ENCODE data around the gene PTH2. TPM values are rescaled to one million over a fixed set of nuclear protein-coding genes. Genes with fewer than 3 reads are reported as not detected.

Gene PTH2
- total and polyA plus RNA-seq, 10 of the 15 experiments (the other 5 are each of a cell fraction or from before 2014, with no cell fraction given) = not detected

DNA sequence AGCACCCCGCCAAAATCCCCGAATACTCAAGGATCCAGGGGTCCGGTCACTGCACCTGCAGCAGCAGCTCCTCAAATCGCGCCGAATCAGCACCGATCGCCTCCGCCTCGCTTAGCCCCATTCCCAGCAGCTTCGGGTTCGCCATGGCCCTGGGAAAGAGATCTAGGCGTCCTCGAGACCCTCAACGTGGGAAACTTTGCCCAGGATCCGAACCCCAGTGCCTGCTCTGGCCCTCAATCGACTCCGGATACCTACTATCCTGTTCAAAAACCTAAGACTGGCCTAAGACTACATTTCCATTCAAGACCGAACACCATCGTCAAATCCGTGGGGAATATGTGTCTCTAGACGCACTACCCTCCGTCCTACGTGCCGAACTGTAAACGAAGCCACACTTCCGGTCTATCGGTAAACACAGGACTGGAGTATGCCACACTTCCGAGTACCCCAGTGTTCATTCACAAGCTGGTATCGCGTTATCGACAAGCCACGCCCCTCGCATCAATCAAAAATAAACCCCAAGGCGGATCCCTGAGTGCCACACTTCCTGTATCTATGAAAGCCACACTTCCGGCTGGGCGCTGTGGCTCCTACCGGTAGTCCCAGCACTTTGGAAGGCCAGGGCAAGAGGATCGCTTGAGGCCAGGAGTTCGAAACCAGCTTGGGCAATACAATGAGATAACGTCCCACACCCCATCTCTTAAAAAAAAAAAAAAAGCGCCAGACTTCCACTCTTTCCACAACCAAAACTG lies 28.4 kb upstream of the PTH2 start, which contains the start of gene PIH1D1 (continued):
- TF ChIP-seq POLR2AphosphoS5 (IDR thresholded peaks at IDR 0.05; ENCODE audit: low read length) (peak; percentile 83), KLF5 (IDR thresholded peaks at IDR 0.05; ENCODE audit: partially characterized antibody) (no peak), CHD2 (IDR thresholded peaks at IDR 0.05; ENCODE audit: borderline replicate concordance, low read depth, low read length) (peak; percentile 99), NR2C2 (IDR thresholded peaks at IDR 0.05; ENCODE audit: borderline replicate concordance, control insufficient read depth, insufficient read length, low read depth) (no peak), ATF7 (IDR thresholded peaks at IDR 0.05; ENCODE audit: low read depth) (peak; percentile 49; the same call in 1 of the 2 replicates), BHLHE40 (IDR thresholded peaks at IDR 0.05; ENCODE audit: borderline replicate concordance in 1 of 2, low read depth in 2 of 2, low read length in 1 of 2) (peak in 1 of 2 experiments; percentile 41; a peak in 2 of 4 replicates), MTA3 (IDR thresholded peaks at IDR 0.05; ENCODE audit: borderline replicate concordance, low read length) (no peak)
- TF ChIP-seq, protein P1, sequence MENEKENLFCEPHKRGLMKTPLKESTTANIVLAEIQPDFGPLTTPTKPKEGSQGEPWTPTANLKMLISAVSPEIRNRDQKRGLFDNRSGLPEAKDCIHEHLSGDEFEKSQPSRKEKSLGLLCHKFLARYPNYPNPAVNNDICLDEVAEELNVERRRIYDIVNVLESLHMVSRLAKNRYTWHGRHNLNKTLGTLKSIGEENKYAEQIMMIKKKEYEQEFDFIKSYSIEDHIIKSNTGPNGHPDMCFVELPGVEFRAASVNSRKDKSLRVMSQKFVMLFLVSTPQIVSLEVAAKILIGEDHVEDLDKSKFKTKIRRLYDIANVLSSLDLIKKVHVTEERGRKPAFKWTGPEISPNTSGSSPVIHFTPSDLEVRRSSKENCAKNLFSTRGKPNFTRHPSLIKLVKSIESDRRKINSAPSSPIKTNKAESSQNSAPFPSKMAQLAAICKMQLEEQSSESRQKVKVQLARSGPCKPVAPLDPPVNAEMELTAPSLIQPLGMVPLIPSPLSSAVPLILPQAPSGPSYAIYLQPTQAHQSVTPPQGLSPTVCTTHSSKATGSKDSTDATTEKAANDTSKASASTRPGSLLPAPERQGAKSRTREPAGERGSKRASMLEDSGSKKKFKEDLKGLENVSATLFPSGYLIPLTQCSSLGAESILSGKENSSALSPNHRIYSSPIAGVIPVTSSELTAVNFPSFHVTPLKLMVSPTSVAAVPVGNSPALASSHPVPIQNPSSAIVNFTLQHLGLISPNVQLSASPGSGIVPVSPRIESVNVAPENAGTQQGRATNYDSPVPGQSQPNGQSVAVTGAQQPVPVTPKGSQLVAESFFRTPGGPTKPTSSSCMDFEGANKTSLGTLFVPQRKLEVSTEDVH (IDR thresholded peaks at IDR 0.05; ENCODE audit: low read depth, partially characterized antibody) = peak; percentile 54
- TF ChIP-seq, protein P2, sequence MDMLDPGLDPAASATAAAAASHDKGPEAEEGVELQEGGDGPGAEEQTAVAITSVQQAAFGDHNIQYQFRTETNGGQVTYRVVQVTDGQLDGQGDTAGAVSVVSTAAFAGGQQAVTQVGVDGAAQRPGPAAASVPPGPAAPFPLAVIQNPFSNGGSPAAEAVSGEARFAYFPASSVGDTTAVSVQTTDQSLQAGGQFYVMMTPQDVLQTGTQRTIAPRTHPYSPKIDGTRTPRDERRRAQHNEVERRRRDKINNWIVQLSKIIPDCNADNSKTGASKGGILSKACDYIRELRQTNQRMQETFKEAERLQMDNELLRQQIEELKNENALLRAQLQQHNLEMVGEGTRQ (IDR thresholded peaks at IDR 0.05; ENCODE audit: borderline replicate concordance, low read depth, low read length) = no peak
- TF ChIP-seq, protein P3, sequence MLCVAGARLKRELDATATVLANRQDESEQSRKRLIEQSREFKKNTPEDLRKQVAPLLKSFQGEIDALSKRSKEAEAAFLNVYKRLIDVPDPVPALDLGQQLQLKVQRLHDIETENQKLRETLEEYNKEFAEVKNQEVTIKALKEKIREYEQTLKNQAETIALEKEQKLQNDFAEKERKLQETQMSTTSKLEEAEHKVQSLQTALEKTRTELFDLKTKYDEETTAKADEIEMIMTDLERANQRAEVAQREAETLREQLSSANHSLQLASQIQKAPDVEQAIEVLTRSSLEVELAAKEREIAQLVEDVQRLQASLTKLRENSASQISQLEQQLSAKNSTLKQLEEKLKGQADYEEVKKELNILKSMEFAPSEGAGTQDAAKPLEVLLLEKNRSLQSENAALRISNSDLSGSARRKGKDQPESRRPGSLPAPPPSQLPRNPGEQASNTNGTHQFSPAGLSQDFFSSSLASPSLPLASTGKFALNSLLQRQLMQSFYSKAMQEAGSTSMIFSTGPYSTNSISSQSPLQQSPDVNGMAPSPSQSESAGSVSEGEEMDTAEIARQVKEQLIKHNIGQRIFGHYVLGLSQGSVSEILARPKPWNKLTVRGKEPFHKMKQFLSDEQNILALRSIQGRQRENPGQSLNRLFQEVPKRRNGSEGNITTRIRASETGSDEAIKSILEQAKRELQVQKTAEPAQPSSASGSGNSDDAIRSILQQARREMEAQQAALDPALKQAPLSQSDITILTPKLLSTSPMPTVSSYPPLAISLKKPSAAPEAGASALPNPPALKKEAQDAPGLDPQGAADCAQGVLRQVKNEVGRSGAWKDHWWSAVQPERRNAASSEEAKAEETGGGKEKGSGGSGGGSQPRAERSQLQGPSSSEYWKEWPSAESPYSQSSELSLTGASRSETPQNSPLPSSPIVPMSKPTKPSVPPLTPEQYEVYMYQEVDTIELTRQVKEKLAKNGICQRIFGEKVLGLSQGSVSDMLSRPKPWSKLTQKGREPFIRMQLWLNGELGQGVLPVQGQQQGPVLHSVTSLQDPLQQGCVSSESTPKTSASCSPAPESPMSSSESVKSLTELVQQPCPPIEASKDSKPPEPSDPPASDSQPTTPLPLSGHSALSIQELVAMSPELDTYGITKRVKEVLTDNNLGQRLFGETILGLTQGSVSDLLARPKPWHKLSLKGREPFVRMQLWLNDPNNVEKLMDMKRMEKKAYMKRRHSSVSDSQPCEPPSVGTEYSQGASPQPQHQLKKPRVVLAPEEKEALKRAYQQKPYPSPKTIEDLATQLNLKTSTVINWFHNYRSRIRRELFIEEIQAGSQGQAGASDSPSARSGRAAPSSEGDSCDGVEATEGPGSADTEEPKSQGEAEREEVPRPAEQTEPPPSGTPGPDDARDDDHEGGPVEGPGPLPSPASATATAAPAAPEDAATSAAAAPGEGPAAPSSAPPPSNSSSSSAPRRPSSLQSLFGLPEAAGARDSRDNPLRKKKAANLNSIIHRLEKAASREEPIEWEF (IDR thresholded peaks at IDR 0.05; ENCODE audit: insufficient replicate concordance, low read depth, low read length) = peak; percentile 41
- TF ChIP-seq, protein P4, sequence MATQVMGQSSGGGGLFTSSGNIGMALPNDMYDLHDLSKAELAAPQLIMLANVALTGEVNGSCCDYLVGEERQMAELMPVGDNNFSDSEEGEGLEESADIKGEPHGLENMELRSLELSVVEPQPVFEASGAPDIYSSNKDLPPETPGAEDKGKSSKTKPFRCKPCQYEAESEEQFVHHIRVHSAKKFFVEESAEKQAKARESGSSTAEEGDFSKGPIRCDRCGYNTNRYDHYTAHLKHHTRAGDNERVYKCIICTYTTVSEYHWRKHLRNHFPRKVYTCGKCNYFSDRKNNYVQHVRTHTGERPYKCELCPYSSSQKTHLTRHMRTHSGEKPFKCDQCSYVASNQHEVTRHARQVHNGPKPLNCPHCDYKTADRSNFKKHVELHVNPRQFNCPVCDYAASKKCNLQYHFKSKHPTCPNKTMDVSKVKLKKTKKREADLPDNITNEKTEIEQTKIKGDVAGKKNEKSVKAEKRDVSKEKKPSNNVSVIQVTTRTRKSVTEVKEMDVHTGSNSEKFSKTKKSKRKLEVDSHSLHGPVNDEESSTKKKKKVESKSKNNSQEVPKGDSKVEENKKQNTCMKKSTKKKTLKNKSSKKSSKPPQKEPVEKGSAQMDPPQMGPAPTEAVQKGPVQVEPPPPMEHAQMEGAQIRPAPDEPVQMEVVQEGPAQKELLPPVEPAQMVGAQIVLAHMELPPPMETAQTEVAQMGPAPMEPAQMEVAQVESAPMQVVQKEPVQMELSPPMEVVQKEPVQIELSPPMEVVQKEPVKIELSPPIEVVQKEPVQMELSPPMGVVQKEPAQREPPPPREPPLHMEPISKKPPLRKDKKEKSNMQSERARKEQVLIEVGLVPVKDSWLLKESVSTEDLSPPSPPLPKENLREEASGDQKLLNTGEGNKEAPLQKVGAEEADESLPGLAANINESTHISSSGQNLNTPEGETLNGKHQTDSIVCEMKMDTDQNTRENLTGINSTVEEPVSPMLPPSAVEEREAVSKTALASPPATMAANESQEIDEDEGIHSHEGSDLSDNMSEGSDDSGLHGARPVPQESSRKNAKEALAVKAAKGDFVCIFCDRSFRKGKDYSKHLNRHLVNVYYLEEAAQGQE (IDR thresholded peaks at IDR 0.05; ENCODE audit: low read depth, low read length) = no peak
- TF ChIP-seq, protein P5, sequence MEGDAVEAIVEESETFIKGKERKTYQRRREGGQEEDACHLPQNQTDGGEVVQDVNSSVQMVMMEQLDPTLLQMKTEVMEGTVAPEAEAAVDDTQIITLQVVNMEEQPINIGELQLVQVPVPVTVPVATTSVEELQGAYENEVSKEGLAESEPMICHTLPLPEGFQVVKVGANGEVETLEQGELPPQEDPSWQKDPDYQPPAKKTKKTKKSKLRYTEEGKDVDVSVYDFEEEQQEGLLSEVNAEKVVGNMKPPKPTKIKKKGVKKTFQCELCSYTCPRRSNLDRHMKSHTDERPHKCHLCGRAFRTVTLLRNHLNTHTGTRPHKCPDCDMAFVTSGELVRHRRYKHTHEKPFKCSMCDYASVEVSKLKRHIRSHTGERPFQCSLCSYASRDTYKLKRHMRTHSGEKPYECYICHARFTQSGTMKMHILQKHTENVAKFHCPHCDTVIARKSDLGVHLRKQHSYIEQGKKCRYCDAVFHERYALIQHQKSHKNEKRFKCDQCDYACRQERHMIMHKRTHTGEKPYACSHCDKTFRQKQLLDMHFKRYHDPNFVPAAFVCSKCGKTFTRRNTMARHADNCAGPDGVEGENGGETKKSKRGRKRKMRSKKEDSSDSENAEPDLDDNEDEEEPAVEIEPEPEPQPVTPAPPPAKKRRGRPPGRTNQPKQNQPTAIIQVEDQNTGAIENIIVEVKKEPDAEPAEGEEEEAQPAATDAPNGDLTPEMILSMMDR (IDR thresholded peaks at IDR 0.05 in 2 of 3, conservative IDR thresholded peaks at IDR 0.05 in 1 of 3; ENCODE audit: control insufficient read depth in 2 of 3, extremely low read depth in 1 of 3, insufficient read depth in 1 of 3, low read depth in 3 of 3, low read length in 3 of 3) = no peak

Measured in GM12878 (cell line).